KMS-11 (cell line): Measurements from ENCODE around the gene C3orf49.

Experiments used
- H2AFZ ChIP-seq: fragments of 200-600 bp; sonication (generic); 2 replicates; pipeline ENCODE4 v1.6.1; 2016; ENCODE audit warnings: antibody characterized with exemption, mixed run types, low read depth
- H3K27ac ChIP-seq: fragments of 200-600 bp; sonication (generic); 2 replicates; pipeline ENCODE4 v1.6.1; 2016; ENCODE audit warnings: mild to moderate bottlenecking, mixed run types
- H3K27me3 ChIP-seq: fragments of 200-600 bp; sonication (generic); 2 replicates; pipeline ENCODE4 v1.6.1; 2017; ENCODE audit warnings: mild to moderate bottlenecking, low read depth, mixed run types, moderate library complexity; ENCODE audit not compliant: insufficient read depth
- H3K36me3 ChIP-seq: fragments of 200-600 bp; sonication (generic); 2 replicates; pipeline ENCODE4 v1.6.1; 2017; ENCODE audit warnings: mild to moderate bottlenecking, mixed run types; ENCODE audit not compliant: insufficient read depth
- H3K4me1 ChIP-seq: fragments of 200-600 bp; sonication (generic); 2 replicates; pipeline ENCODE4 v1.6.1; 2016; ENCODE audit warnings: mild to moderate bottlenecking, low read depth, mixed run types; ENCODE audit not compliant: poor library complexity, severe bottlenecking
- H3K4me2 ChIP-seq: fragments of 200-600 bp; sonication (generic); 2 replicates; pipeline ENCODE4 v1.7.0; 2016; ENCODE audit warnings: mild to moderate bottlenecking, mixed run types
- H3K4me3 ChIP-seq: fragments of 200-600 bp; sonication (generic); IDR thresholded peaks from 2 replicates; pipeline ENCODE4 v1.6.1; 2017; ENCODE audit warnings: low read depth, low read length, mixed read lengths; ENCODE audit not compliant: insufficient read depth
- H3K79me2 ChIP-seq: fragments of 200-600 bp; sonication (generic); 2 replicates; pipeline ENCODE4 v1.6.1; 2016; ENCODE audit warnings: low read depth, mixed run types; ENCODE audit not compliant: insufficient read depth
- H3K9ac ChIP-seq: fragments of 200-600 bp; sonication (generic); 2 replicates; pipeline ENCODE4 v1.6.1; 2016; ENCODE audit warnings: mild to moderate bottlenecking, mixed run types
- H4K20me1 ChIP-seq: fragments of 200-600 bp; sonication (generic); 2 replicates; pipeline ENCODE4 v1.6.1; 2016; ENCODE audit warnings: mild to moderate bottlenecking, mixed run types; ENCODE audit not compliant: insufficient read depth
- CTCF ChIP-seq: fragments of 200-600 bp; sonication (generic); conservative IDR thresholded peaks from 2 replicates; pipeline ENCODE4 v1.6.1; 2017; ENCODE audit warnings: low read depth, mild to moderate bottlenecking, antibody characterized with exemption, low read length, moderate library complexity, mixed read lengths

Gene C3orf49

GRCh38 chr3:63847718-63848450 is 28.8 kb downstream of the C3orf49 start:
- no peaks in the 10 kb centered on the region for H3K27me3 ChIP-seq

GRCh38 chr3:63849175-63849574 is 30.1 kb downstream of the C3orf49 start:
- Histone ChIP-seq H3K79me2 (peaks cover 2% of the 10 kb centered on the region; the same call in 1 of the 2 replicates), H3K4me3 (no peak overlapping the region), H2AFZ (no peak overlapping the region), H3K27me3 (no peaks in the 10 kb centered on the region), H3K36me3 (no peaks in the 10 kb centered on the region), H3K27ac (no peak overlapping the region), H4K20me1 (no peaks in the 10 kb centered on the region), H3K9ac (no peak overlapping the region), H3K4me1 (peaks cover 4% of the 10 kb centered on the region), H3K4me2 (no peak overlapping the region)
- TF ChIP-seq CTCF = no peak

More at GRCh38 chr3:63847718-63848450, 28.8 kb downstream of the C3orf49 start:
- Histone ChIP-seq H3K36me3 (no peaks in the 10 kb centered on the region), H3K4me3 (no peak overlapping the region), H3K4me2 (no peak overlapping the region), H3K9ac (no peak overlapping the region), H2AFZ (no peak overlapping the region), H3K27ac (no peak overlapping the region), H4K20me1 (no peaks in the 10 kb centered on the region), H3K79me2 (no peaks in the 10 kb centered on the region), H3K4me1 (peaks cover 4% of the 10 kb centered on the region)
- TF ChIP-seq CTCF = no peak

- H3K27ac ChIP-seq = no peak overlapping the region
- H3K4me2 ChIP-seq = no peak overlapping the region
- H3K4me1 ChIP-seq = peaks cover 19% of the 10 kb centered on the region
- H3K9ac ChIP-seq = no peak overlapping the region
- H3K36me3 ChIP-seq = no peaks in the 10 kb centered on the region
- TF ChIP-seq CTCF = no peak
- H4K20me1 ChIP-seq = no peaks in the 10 kb centered on the region
- no peak overlapping the region for H3K4me3 ChIP-seq
- H3K27me3 ChIP-seq = no peaks in the 10 kb centered on the region
- no peak overlapping the region for H2AFZ ChIP-seq
- H3K79me2 ChIP-seq = peaks cover 14% of the 10 kb centered on the region; the same call in 1 of the 2 replicates
Measured at GRCh38 chr3:63851287-63851686, 32.2 kb downstream of the C3orf49 start.

GRCh38 chr3:63853106-63853505 is 34.0 kb downstream of the C3orf49 start:
- H3K36me3 ChIP-seq = no peaks in the 10 kb centered on the region
- H4K20me1 ChIP-seq = no peaks in the 10 kb centered on the region
- H3K9ac ChIP-seq = no peak overlapping the region
- no peak overlapping the region for H3K4me2 ChIP-seq
- TF ChIP-seq CTCF = no peak
- no peak overlapping the region for H2AFZ ChIP-seq
- H3K4me3 ChIP-seq = no peak overlapping the region
- no peak overlapping the region for H3K27ac ChIP-seq
- H3K79me2 ChIP-seq = peaks cover 26% of the 10 kb centered on the region; the same call in 1 of the 2 replicates
- H3K27me3 ChIP-seq = no peaks in the 10 kb centered on the region
- peaks cover 21% of the 10 kb centered on the region for H3K4me1 ChIP-seq
